Measurements from ENCODE around the gene CCNF. TPM values are rescaled to one million over a fixed set of nuclear protein-coding genes. Genes with fewer than 3 reads are reported as not detected.

The CCNF gene
- total RNA-seq, 1 experiment from 2014 or later: 52.4 TPM

GRCh38 chr16:2427526-2427925, 1.7 kb upstream of the CCNF start:
- H3K27me3 Mint-ChIP-seq (ENCODE audit: insufficient read depth, unreplicated experiment): no peaks in the 10 kb centered on the region
- H3K4me3 ChIP-seq (ENCODE audit: low read depth, low read length): no peak overlapping the region
- H3K36me3 ChIP-seq (ENCODE audit: control insufficient read depth, insufficient read depth, low read length): no peaks in the 10 kb centered on the region
- BruUV-seq (replicated peaks): no TSS peak
- peaks cover 35% of the 10 kb centered on the region for H3K36me3 Mint-ChIP-seq (ENCODE audit: insufficient read depth, unreplicated experiment)
- H3K4me1 ChIP-seq: peaks cover 15% of the 10 kb centered on the region
- H3K27ac Mint-ChIP-seq (ENCODE audit: unreplicated experiment): peak overlapping the region; percentile 92
- no peaks in the 10 kb centered on the region for H3K9me3 ChIP-seq
- ChIA-PET POLR2A (no interaction called here), CTCF (interaction anchor here (0.8 to 1.3 kb wide), 2 partner anchors 74 to 99 kb away, joined by 3 to 4 read pairs; no protein-coding TSS in a partner anchor)
- H3K4me3 Mint-ChIP-seq (ENCODE audit: unreplicated experiment): peak overlapping the region; percentile 90
- H3K9me3 Mint-ChIP-seq (ENCODE audit: unreplicated experiment): no peaks in the 10 kb centered on the region
- TF ChIP-seq CTCF (IDR thresholded peaks at IDR 0.05; ENCODE audit: insufficient read depth in 1 of 2, low read depth in 1 of 2, low read length in 1 of 2, severe bottlenecking in 1 of 2, unreplicated experiment in 1 of 2): no peak
- peaks cover 21% of the 10 kb centered on the region for H3K4me1 Mint-ChIP-seq (ENCODE audit: low read depth, unreplicated experiment)
- intact Hi-C loops (cut with micrococcal nuclease; ENCODE audit: unreplicated experiment): loop anchor here (10.0 kb wide), 1 partner anchor 163 kb away; the partner anchor contains the start of gene RNPS1
- no peaks in the 10 kb centered on the region for H3K27me3 ChIP-seq (replicated peaks; ENCODE audit: control insufficient read depth, insufficient read depth, low read length)
- peak in 1 of 2 experiments; percentile 17 for DNase-seq

- H3K4me3 ChIP-seq (ENCODE audit: low read depth, low read length): peak overlapping the region; percentile 70
- no peaks in the 10 kb centered on the region for H3K27me3 ChIP-seq (replicated peaks; ENCODE audit: control insufficient read depth, insufficient read depth, low read length)
- TSS peak; percentile 85 for BruUV-seq (replicated peaks)
- Mint-ChIP-seq H3K36me3 (ENCODE audit: insufficient read depth, unreplicated experiment) (peaks cover 42% of the 10 kb centered on the region), H3K27me3 (ENCODE audit: insufficient read depth, unreplicated experiment) (no peaks in the 10 kb centered on the region), H3K27ac (ENCODE audit: unreplicated experiment) (peak overlapping the region; percentile 92), H3K4me3 (ENCODE audit: unreplicated experiment) (peak overlapping the region; percentile 90), H3K9me3 (ENCODE audit: unreplicated experiment) (no peaks in the 10 kb centered on the region), H3K4me1 (ENCODE audit: low read depth, unreplicated experiment) (peaks cover 21% of the 10 kb centered on the region)
- intact Hi-C loops (cut with micrococcal nuclease; ENCODE audit: unreplicated experiment): loop anchor here (2.0 to 10.0 kb wide), 2 partner anchors 87 to 163 kb away; partner anchors contain the start of genes ABCA3 and RNPS1
- H3K4me1 ChIP-seq: peaks cover 15% of the 10 kb centered on the region
- CTCF ChIA-PET: interaction anchor here (0.6 to 1.3 kb wide), 5 partner anchors 10 to 100 kb away, joined by 3 to 4 read pairs (median 3); no protein-coding TSS in a partner anchor
- peak in 1 of 2 experiments; percentile 41 for TF ChIP-seq CTCF (IDR thresholded peaks at IDR 0.05; ENCODE audit: insufficient read depth in 1 of 2, low read depth in 1 of 2, low read length in 1 of 2, severe bottlenecking in 1 of 2, unreplicated experiment in 1 of 2)
- POLR2A ChIA-PET: interaction anchor here (0.6 kb wide), 2 partner anchors 46 to 1667 kb away, joined by 3 to 5 read pairs; no protein-coding TSS in a partner anchor
- H3K36me3 ChIP-seq (ENCODE audit: control insufficient read depth, insufficient read depth, low read length): no peaks in the 10 kb centered on the region; the same call in 1 of the 2 replicates
- peak; percentile 70 to 75 for DNase-seq
- H3K9me3 ChIP-seq: no peaks in the 10 kb centered on the region
These were observed 1.0 kb upstream of the CCNF start for GRCh38 chr16:2428051-2428783.

- H3K4me1 Mint-ChIP-seq (ENCODE audit: low read depth, unreplicated experiment): peaks cover 21% of the 10 kb centered on the region
- Histone ChIP-seq H3K36me3 (ENCODE audit: control insufficient read depth, insufficient read depth, low read length) (no peaks in the 10 kb centered on the region; the same call in 1 of the 2 replicates), H3K27me3 (replicated peaks; ENCODE audit: control insufficient read depth, insufficient read depth, low read length) (no peaks in the 10 kb centered on the region), H3K9me3 (no peaks in the 10 kb centered on the region), H3K4me3 (ENCODE audit: low read depth, low read length) (peak overlapping the region; percentile 70), H3K4me1 (peaks cover 15% of the 10 kb centered on the region)
- no peak for TF ChIP-seq CTCF (IDR thresholded peaks at IDR 0.05; ENCODE audit: insufficient read depth in 1 of 2, low read depth in 1 of 2, low read length in 1 of 2, severe bottlenecking in 1 of 2, unreplicated experiment in 1 of 2)
- H3K4me3 Mint-ChIP-seq (ENCODE audit: unreplicated experiment): peak overlapping the region; percentile 90
- H3K36me3 Mint-ChIP-seq (ENCODE audit: insufficient read depth, unreplicated experiment): peaks cover 47% of the 10 kb centered on the region
- POLR2A ChIA-PET: interaction anchor here (0.6 kb wide), 1 partner anchor 1668 kb away, joined by 5 read pairs; no protein-coding TSS in a partner anchor
- CTCF ChIA-PET: interaction anchor here (0.6 to 1.3 kb wide), 3 partner anchors 11 to 73 kb away, joined by 3 to 4 read pairs (median 4); no protein-coding TSS in a partner anchor
- no peaks in the 10 kb centered on the region for H3K27me3 Mint-ChIP-seq (ENCODE audit: insufficient read depth, unreplicated experiment)
- DNase-seq: no peak
- H3K9me3 Mint-ChIP-seq (ENCODE audit: unreplicated experiment): no peaks in the 10 kb centered on the region
- BruUV-seq (replicated peaks): no TSS peak
- intact Hi-C loops (cut with micrococcal nuclease; ENCODE audit: unreplicated experiment): loop anchor here (2.0 to 10.0 kb wide), 2 partner anchors 88 to 164 kb away; partner anchors contain the start of genes ABCA3 and RNPS1
- peak overlapping the region; percentile 92 for H3K27ac Mint-ChIP-seq (ENCODE audit: unreplicated experiment)
These were observed 538 bp upstream of the CCNF start for GRCh38 chr16:2428784-2429033.
